HepG2 (cell line): Measurements from ENCODE around the gene USP32. TPM values are rescaled to one million over a fixed set of nuclear protein-coding genes. Genes with fewer than 3 reads are reported as not detected.

Experiments used
- ATAC-seq: fragments of 200-7000 bp; cut with Tn5 transposase; 3 replicates; pipeline ENCODE4 v1.9.1; 2020; ENCODE audit warnings: mild to moderate bottlenecking, moderate library complexity
- BruUV-seq: library from RNA; stranded (reverse); fragments of 400-500 nt; replicated peaks from 2 replicates; lab custom pipeline; 2021; lab: Mats Ljungman, UMichigan
- CTCF ChIA-PET: fragments of 300-600 bp; formaldehyde crosslinking; extraction: SDS; loops from one replicate; lab custom pipeline; 2021; ENCODE audit warnings: low total read pairs, inconsistent platforms, low intra/inter-chr PET ratio; lab: Yijun Ruan, JAX
- POLR2A ChIA-PET: fragments of 350-600 bp; sonication (Branson Sonifier 250); formaldehyde crosslinking; loops from one replicate; lab custom pipeline; 2020; ENCODE audit warnings: antibody characterized with exemption, inconsistent platforms; lab: Yijun Ruan, JAX
- DNase-seq: peaks from one replicate; pipeline ENCODE4 v3.0.0-alpha.2; 2015; ENCODE audit warnings: low spot score
- FAIRE-seq: peaks from 3 replicates; lab custom pipeline; 2011; peaks lifted over from hg19 to GRCh38; lab: Jason Lieb, UNC
- H2AFZ ChIP-seq: one replicate; pipeline ENCODE4 v1.6.1; 2011; ENCODE audit warnings: low read length, inconsistent platforms
- H3K27ac ChIP-seq: fragments of 300-600 bp; 3 replicates; pipeline ENCODE4 v1.8.0; 2011; ENCODE audit warnings: mixed run types, mild to moderate bottlenecking, mixed read lengths, low read length, inconsistent platforms; ENCODE audit not compliant: insufficient read depth; ENCODE audit errors: extremely low read length
- H3K27me3 ChIP-seq, 2 experiments: fragments of 200-600 bp in 1 of 2; 2 replicates in 1 of 2; 3 replicates in 1 of 2; pipeline versions ENCODE4 v1.6.0 to v1.8.0; 2011; ENCODE audit warnings: low read length in 2 of 2, mild to moderate bottlenecking in 2 of 2, moderate library complexity in 2 of 2, inconsistent platforms in 1 of 2; ENCODE audit not compliant: insufficient read depth in 2 of 2, control insufficient read depth in 1 of 2
- H3K36me3 ChIP-seq, 2 experiments: fragments of 200-600 bp in 1 of 2; replicated peaks in 1 of 2; 2 replicates in 1 of 2; 3 replicates in 1 of 2; pipeline versions ENCODE4 v1.5.1 to v1.8.0; 2011; ENCODE audit warnings: low read length in 2 of 2, inconsistent platforms in 1 of 2; ENCODE audit not compliant: insufficient read depth in 2 of 2, control insufficient read depth in 1 of 2
- H3K4me1 ChIP-seq: 2 replicates; pipeline ENCODE4 v1.5.1; 2012; ENCODE audit warnings: low read length, inconsistent platforms; ENCODE audit not compliant: insufficient read depth
- H3K4me2 ChIP-seq: 2 replicates; pipeline ENCODE4 v1.6.0; 2011; ENCODE audit warnings: low read depth, low read length, inconsistent platforms
- H3K4me3 ChIP-seq, 3 experiments: fragments of 200-600 bp in 1 of 3; sonication (generic), shearing (Covaris generic) in 1 of 3; replicated peaks in 1 of 3; 2 replicates each; pipeline ENCODE4 v1.5.1; 2011 to 2016; ENCODE audit warnings: low read length in 3 of 3, inconsistent platforms in 2 of 3, low read depth in 2 of 3, mild to moderate bottlenecking in 2 of 3, control low read depth in 1 of 3, mixed read lengths in 1 of 3; ENCODE audit not compliant: insufficient read depth in 1 of 3
- H3K79me2 ChIP-seq: one replicate; pipeline ENCODE4 v1.6.1; 2011; ENCODE audit warnings: low read length, inconsistent platforms; ENCODE audit not compliant: insufficient read depth
- H3K9ac ChIP-seq: 2 replicates; pipeline ENCODE4 v1.6.0; 2011; ENCODE audit warnings: mild to moderate bottlenecking, low read depth, low read length, inconsistent platforms; ENCODE audit not compliant: insufficient read depth
- H3K9me3 ChIP-seq: 2 replicates; pipeline ENCODE4 v1.5.1; 2012; ENCODE audit warnings: mild to moderate bottlenecking, low read length
- H4K20me1 ChIP-seq: 2 replicates; pipeline ENCODE4 v1.6.0; 2011; ENCODE audit warnings: inconsistent platforms, mild to moderate bottlenecking, low read length, moderate library complexity; ENCODE audit not compliant: insufficient read depth
- ARNT2 ChIP-seq: sonication (generic); formaldehyde crosslinking; IDR thresholded peaks from 2 replicates; pipeline ENCODE4 v1.8.0; 2022; ENCODE audit warnings: mild to moderate bottlenecking, low read depth, missing genetic modification reagents, moderate library complexity
- CTCF ChIP-seq: sonication (generic); formaldehyde crosslinking; IDR thresholded peaks from 2 replicates; pipeline ENCODE4 v1.5.0; 2020; ENCODE audit warnings: mild to moderate bottlenecking, missing genetic modification reagents, moderate library complexity
- MEIS2 ChIP-seq: sonication (generic); formaldehyde crosslinking; IDR thresholded peaks from 2 replicates; pipeline ENCODE4 v1.9.0; 2021; ENCODE audit warnings: mild to moderate bottlenecking, missing genetic modification reagents
- YEATS4 ChIP-seq: sonication (generic); formaldehyde crosslinking; IDR thresholded peaks from 2 replicates; pipeline ENCODE4 v1.4.0; 2020; ENCODE audit warnings: missing genetic modification reagents, borderline replicate concordance
- ZNF501 ChIP-seq: sonication (generic); formaldehyde crosslinking; IDR thresholded peaks from 2 replicates; pipeline ENCODE4 v1.5.1; 2020; ENCODE audit warnings: mild to moderate bottlenecking, moderate library complexity, missing genetic modification reagents
- ZNF558 ChIP-seq: sonication (generic); formaldehyde crosslinking; IDR thresholded peaks from 2 replicates; pipeline ENCODE4 v1.9.0; 2022; ENCODE audit warnings: mild to moderate bottlenecking, missing genetic modification reagents, borderline replicate concordance
- ZNF670 ChIP-seq: sonication (generic); formaldehyde crosslinking; IDR thresholded peaks from 2 replicates; pipeline ENCODE4 v1.8.0; 2022; ENCODE audit warnings: mild to moderate bottlenecking, missing genetic modification reagents, borderline replicate concordance
- WGBS: methylation state at CpG from one replicate; pipeline ENCODE4 v1.1.6; 2017; ENCODE audit warnings: low lambda C conversion rate; 5-methylcytosine and 5-hydroxymethylcytosine counted together
- in situ Hi-C: cut with HindIII; loops from 2 replicates; pipeline ENCODE4 v1.10.0; 2017; ENCODE audit warnings: low pct_unique_long_range_greater_than_20kb; ENCODE audit not compliant: extremely low pct_ligation_motif_present
- intact Hi-C: fragments of 100-400 bp; cut with micrococcal nuclease; formaldehyde crosslinking; loops from one replicate; pipeline ENCODE4 v1.10.0; 2022; ENCODE audit not compliant: unreplicated experiment
- polyA plus RNA-seq, 8 experiments: library from polyadenylated mRNA; depleted of rRNA in 3 of 8; stranded (reverse) in 7 of 8; unstranded in 1 of 8; fragments of >200 nt; fragmentation: Illumina TruSeq in 4 of 8; extraction: Trizol in 4 of 8; gene quantifications; 2 replicates each; pipeline versions ENCODE4 v1.2.1 to v1.2.3, GENCODE V29; 2011 to 2016; ENCODE audit warnings: low read depth in 4 of 8, missing spikeins in 1 of 8, mixed read lengths in 1 of 8; ENCODE audit not compliant: insufficient read depth in 1 of 8
- total RNA-seq, 5 experiments: library from RNA; depleted of rRNA; stranded (reverse); fragments of >200 nt; fragmentation: Illumina TruSeq; extraction: Trizol; gene quantifications; 2 replicates each; pipeline ENCODE4 v1.2.3, GENCODE V29; 2016; ENCODE audit warnings: low read depth in 1 of 5

The USP32 gene
- total and polyA plus RNA-seq, 2 of the 13 experiments (the other 11 are each of a cell fraction or from before 2014, with no cell fraction given) = 24.9 to 39.9 TPM

- CTCF ChIA-PET = no interaction called here
These were observed 143.2 kb downstream of the USP32 start for GRCh38 chr17:60248618-60249289.

More at GRCh38 chr17:60248618-60249289, 143.2 kb downstream of the USP32 start:
- H3K4me2 ChIP-seq = no peak overlapping the region
- no peak overlapping the region for H3K9ac ChIP-seq
- TF ChIP-seq ARNT2 (no peak), ZNF670 (CRISPR knock-in tag) (no peak), MEIS2 (CRISPR knock-in tag) (no peak), YEATS4 (CRISPR knock-in tag) (no peak), ZNF558 (no peak), CTCF (CRISPR knock-in tag) (no peak), ZNF501 (CRISPR knock-in tag) (no peak)
- H3K36me3 ChIP-seq = peaks cover 5 to 21% of the 10 kb centered on the region in 2 experiments; a peak in 4 of 5 replicates
- no peak overlapping the region for H2AFZ ChIP-seq
- H3K27me3 ChIP-seq = no peaks in the 10 kb centered on the region
- WGBS = 89% methylated on average over 5 of the region's 5 CpGs
- H3K9me3 ChIP-seq = no peaks in the 10 kb centered on the region
- FAIRE-seq (no peak), ATAC-seq (no peak), DNase-seq (no peak)
- H3K79me2 ChIP-seq = no peaks in the 10 kb centered on the region
- H3K4me3 ChIP-seq = no peak overlapping the region
- POLR2A ChIA-PET = interaction anchor here (1.1 kb wide), 1 partner anchor 143 kb away, joined by 3 read pairs; the partner anchor contains the start of gene USP32
- in situ Hi-C loops (no loop called here), intact Hi-C loops (no loop called here)
- BruUV-seq = no TSS peak
- H3K27ac ChIP-seq = peak overlapping the region; percentile 1
- no peaks in the 10 kb centered on the region for H3K4me1 ChIP-seq
- H4K20me1 ChIP-seq = no peaks in the 10 kb centered on the region
